HepG2 (cell line): Measurements from ENCODE around the gene KCTD19. TPM values are rescaled to one million over a fixed set of nuclear protein-coding genes. Genes with fewer than 3 reads are reported as not detected.

Source experiments
- ATAD3A ChIP-seq: sonication (generic); formaldehyde crosslinking; IDR thresholded peaks from 2 replicates; pipeline ENCODE4 v1.4.0; 2020; ENCODE audit warnings: missing genetic modification reagents
- EZH2 ChIP-seq: conservative IDR thresholded peaks from 2 replicates; pipeline ENCODE4 v1.6.1; 2012; ENCODE audit warnings: mild to moderate bottlenecking, low read depth, low read length, moderate library complexity
- FOXO1 ChIP-seq: sonication (generic); formaldehyde crosslinking; IDR thresholded peaks from 2 replicates; pipeline ENCODE4 v1.4.0; 2020; ENCODE audit warnings: missing genetic modification reagents
- FOXP1 ChIP-seq, 2 experiments: fragments of 450-650 bp in 1 of 2; IDR thresholded peaks; 2 replicates each; pipeline ENCODE4 v1.6.1; 2017 to 2018; ENCODE audit warnings: antibody characterized with exemption in 1 of 2
- KLF13 ChIP-seq: sonication (generic); formaldehyde crosslinking; IDR thresholded peaks from 2 replicates; pipeline ENCODE4 v1.4.0; 2020; ENCODE audit warnings: mild to moderate bottlenecking, missing genetic modification reagents
- NAIF1 ChIP-seq: sonication (generic); formaldehyde crosslinking; IDR thresholded peaks from 2 replicates; pipeline ENCODE4 v1.5.0; 2020; ENCODE audit warnings: mild to moderate bottlenecking, missing genetic modification reagents, borderline replicate concordance
- TBX3 ChIP-seq: fragments of 450-650 bp; IDR thresholded peaks from 2 replicates; pipeline ENCODE4 v1.6.1; 2017; ENCODE audit warnings: antibody characterized with exemption, mild to moderate bottlenecking, inconsistent platforms, borderline replicate concordance
- YY1 ChIP-seq: IDR thresholded peaks from 2 replicates; pipeline ENCODE4 v1.6.1; 2011; ENCODE audit warnings: low read length, low read depth, moderate library complexity, mild to moderate bottlenecking; ENCODE audit not compliant: insufficient read depth, insufficient replicate concordance
- ZMYM2 ChIP-seq: sonication (generic); formaldehyde crosslinking; IDR thresholded peaks from 2 replicates; pipeline ENCODE4 v1.8.0; 2022; ENCODE audit warnings: mild to moderate bottlenecking, missing genetic modification reagents
- ZMYM4 ChIP-seq: sonication (generic); formaldehyde crosslinking; IDR thresholded peaks from 2 replicates; pipeline ENCODE4 v1.8.1; 2023; ENCODE audit warnings: mild to moderate bottlenecking, missing genetic modification reagents
- ZNF432 ChIP-seq: sonication (generic); formaldehyde crosslinking; IDR thresholded peaks from 2 replicates; pipeline ENCODE4 v1.5.0; 2020; ENCODE audit warnings: missing genetic modification reagents, mild to moderate bottlenecking, borderline replicate concordance
- polyA plus RNA-seq, 8 experiments: library from polyadenylated mRNA; depleted of rRNA in 3 of 8; stranded (reverse) in 7 of 8; unstranded in 1 of 8; fragments of >200 nt; fragmentation: Illumina TruSeq in 4 of 8; extraction: Trizol in 4 of 8; gene quantifications; 2 replicates each; pipeline versions ENCODE4 v1.2.1 to v1.2.3, GENCODE V29; 2011 to 2016; ENCODE audit warnings: low read depth in 4 of 8, missing spikeins in 1 of 8, mixed read lengths in 1 of 8; ENCODE audit not compliant: insufficient read depth in 1 of 8
- total RNA-seq, 5 experiments: library from RNA; depleted of rRNA; stranded (reverse); fragments of >200 nt; fragmentation: Illumina TruSeq; extraction: Trizol; gene quantifications; 2 replicates each; pipeline ENCODE4 v1.2.3, GENCODE V29; 2016; ENCODE audit warnings: low read depth in 1 of 5
- TF ChIP-seq, protein P1 (sequence below): IDR thresholded peaks from 2 replicates; pipeline ENCODE4 v1.6.1; 2016
- TF ChIP-seq, protein P2 (sequence below): sonication (generic); formaldehyde crosslinking; IDR thresholded peaks from 2 replicates; pipeline ENCODE4 v1.5.1; 2020; ENCODE audit warnings: missing genetic modification reagents, mild to moderate bottlenecking, borderline replicate concordance
- TF ChIP-seq, protein P3 (sequence below): sonication (generic); formaldehyde crosslinking; conservative IDR thresholded peaks from 2 replicates; pipeline ENCODE4 v1.4.0; 2020; ENCODE audit warnings: missing genetic modification reagents
- TF ChIP-seq, protein P4 (sequence below): sonication (generic); formaldehyde crosslinking; IDR thresholded peaks from 2 replicates; pipeline ENCODE4 v1.5.0; 2020; ENCODE audit warnings: mild to moderate bottlenecking, missing genetic modification reagents, borderline replicate concordance
- TF ChIP-seq, protein P5 (sequence below): IDR thresholded peaks from 2 replicates; pipeline ENCODE4 v1.6.1; 2012; ENCODE audit warnings: low read depth, low read length, improper control_type of control experiment

The KCTD19 gene
- total and polyA plus RNA-seq, 2 of the 13 experiments (the other 11 are each of a cell fraction or from before 2014, with no cell fraction given): not detected

DNA sequence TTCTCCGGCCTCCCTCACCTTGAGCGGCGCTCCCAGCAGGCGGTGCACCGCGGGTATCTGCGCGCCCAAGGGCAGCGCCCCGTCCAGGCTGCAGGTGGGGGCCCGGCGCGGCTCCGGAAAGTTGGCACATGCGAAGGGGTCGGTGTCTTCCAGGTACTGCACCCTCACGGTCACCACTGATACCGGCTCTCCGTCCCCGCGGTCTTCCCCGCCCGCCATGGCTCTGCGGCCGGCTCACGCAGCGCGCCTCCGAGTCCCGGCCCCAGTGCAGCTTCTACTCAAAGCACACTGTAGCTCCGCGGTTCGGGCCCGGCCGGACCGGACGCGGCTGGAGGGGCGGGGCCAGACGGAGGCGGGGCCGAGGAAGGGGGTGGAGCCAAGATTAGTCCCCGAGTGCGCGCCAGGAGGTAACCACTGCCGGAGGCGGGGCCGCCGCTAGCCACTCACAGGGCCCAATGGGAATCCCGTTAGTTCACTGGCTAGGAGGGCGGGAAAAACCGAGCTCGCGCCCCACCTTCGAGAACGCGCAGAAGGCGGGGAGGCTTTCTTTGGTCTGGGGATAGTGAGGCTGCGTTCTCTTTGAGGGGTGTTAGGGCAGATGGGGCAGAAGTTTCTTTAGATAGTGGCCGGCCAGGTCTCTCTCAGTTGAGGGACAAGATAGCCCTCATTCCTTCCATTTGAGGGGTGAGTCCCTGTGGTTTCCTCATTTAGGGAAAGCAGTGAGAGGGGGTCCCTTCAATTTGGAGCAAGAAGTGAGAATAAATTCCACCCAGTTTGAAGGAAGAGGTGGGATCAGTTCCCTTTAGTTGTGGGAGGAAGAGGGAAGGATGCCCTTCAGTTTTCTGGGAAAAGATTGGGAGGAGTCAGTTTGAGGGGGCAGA, 79.1 kb downstream of the KCTD19 start, which contains the start of gene FHOD1 (continued):
- no peak for TF ChIP-seq ZMYM4
- peak; percentile 29; the same call in 1 of the 2 replicates for TF ChIP-seq FOXO1
- TF ChIP-seq, protein P1, sequence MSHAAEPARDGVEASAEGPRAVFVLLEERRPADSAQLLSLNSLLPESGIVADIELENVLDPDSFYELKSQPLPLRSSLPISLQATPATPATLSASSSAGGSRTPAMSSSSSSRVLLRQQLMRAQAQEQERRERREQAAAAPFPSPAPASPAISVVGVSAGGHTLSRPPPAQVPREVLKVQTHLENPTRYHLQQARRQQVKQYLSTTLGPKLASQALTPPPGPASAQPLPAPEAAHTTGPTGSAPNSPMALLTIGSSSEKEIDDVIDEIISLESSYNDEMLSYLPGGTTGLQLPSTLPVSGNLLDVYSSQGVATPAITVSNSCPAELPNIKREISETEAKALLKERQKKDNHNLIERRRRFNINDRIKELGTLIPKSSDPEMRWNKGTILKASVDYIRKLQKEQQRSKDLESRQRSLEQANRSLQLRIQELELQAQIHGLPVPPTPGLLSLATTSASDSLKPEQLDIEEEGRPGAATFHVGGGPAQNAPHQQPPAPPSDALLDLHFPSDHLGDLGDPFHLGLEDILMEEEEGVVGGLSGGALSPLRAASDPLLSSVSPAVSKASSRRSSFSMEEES (CRISPR knock-in tag): no peak; the same call in 1 of the 2 replicates
- TF ChIP-seq NAIF1 (CRISPR knock-in tag): no peak
- TF ChIP-seq EZH2: no peak
- TF ChIP-seq KLF13 (CRISPR knock-in tag): no peak
- TF ChIP-seq ZNF432 (CRISPR knock-in tag): no peak
- TF ChIP-seq YY1: peak; percentile 40
- TF ChIP-seq, protein P2, sequence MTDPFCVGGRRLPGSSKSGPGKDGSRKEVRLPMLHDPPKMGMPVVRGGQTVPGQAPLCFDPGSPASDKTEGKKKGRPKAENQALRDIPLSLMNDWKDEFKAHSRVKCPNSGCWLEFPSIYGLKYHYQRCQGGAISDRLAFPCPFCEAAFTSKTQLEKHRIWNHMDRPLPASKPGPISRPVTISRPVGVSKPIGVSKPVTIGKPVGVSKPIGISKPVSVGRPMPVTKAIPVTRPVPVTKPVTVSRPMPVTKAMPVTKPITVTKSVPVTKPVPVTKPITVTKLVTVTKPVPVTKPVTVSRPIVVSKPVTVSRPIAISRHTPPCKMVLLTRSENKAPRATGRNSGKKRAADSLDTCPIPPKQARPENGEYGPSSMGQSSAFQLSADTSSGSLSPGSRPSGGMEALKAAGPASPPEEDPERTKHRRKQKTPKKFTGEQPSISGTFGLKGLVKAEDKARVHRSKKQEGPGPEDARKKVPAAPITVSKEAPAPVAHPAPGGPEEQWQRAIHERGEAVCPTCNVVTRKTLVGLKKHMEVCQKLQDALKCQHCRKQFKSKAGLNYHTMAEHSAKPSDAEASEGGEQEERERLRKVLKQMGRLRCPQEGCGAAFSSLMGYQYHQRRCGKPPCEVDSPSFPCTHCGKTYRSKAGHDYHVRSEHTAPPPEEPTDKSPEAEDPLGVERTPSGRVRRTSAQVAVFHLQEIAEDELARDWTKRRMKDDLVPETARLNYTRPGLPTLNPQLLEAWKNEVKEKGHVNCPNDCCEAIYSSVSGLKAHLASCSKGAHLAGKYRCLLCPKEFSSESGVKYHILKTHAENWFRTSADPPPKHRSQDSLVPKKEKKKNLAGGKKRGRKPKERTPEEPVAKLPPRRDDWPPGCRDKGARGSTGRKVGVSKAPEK (CRISPR knock-in tag): 0 out of 2 replicates have a peak, but pooled peaks have one; percentile 13
- no peak for TF ChIP-seq ZMYM2
- TF ChIP-seq TBX3: no peak
- TF ChIP-seq FOXP1 (IDR thresholded peaks at IDR 0.05): no peak
- no peak for TF ChIP-seq FOXP1 (CRISPR knock-in tag; IDR thresholded peaks at IDR 0.05)
- TF ChIP-seq, protein P3, sequence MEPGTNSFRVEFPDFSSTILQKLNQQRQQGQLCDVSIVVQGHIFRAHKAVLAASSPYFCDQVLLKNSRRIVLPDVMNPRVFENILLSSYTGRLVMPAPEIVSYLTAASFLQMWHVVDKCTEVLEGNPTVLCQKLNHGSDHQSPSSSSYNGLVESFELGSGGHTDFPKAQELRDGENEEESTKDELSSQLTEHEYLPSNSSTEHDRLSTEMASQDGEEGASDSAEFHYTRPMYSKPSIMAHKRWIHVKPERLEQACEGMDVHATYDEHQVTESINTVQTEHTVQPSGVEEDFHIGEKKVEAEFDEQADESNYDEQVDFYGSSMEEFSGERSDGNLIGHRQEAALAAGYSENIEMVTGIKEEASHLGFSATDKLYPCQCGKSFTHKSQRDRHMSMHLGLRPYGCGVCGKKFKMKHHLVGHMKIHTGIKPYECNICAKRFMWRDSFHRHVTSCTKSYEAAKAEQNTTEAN (CRISPR knock-in tag): no peak
- TF ChIP-seq, protein P4, sequence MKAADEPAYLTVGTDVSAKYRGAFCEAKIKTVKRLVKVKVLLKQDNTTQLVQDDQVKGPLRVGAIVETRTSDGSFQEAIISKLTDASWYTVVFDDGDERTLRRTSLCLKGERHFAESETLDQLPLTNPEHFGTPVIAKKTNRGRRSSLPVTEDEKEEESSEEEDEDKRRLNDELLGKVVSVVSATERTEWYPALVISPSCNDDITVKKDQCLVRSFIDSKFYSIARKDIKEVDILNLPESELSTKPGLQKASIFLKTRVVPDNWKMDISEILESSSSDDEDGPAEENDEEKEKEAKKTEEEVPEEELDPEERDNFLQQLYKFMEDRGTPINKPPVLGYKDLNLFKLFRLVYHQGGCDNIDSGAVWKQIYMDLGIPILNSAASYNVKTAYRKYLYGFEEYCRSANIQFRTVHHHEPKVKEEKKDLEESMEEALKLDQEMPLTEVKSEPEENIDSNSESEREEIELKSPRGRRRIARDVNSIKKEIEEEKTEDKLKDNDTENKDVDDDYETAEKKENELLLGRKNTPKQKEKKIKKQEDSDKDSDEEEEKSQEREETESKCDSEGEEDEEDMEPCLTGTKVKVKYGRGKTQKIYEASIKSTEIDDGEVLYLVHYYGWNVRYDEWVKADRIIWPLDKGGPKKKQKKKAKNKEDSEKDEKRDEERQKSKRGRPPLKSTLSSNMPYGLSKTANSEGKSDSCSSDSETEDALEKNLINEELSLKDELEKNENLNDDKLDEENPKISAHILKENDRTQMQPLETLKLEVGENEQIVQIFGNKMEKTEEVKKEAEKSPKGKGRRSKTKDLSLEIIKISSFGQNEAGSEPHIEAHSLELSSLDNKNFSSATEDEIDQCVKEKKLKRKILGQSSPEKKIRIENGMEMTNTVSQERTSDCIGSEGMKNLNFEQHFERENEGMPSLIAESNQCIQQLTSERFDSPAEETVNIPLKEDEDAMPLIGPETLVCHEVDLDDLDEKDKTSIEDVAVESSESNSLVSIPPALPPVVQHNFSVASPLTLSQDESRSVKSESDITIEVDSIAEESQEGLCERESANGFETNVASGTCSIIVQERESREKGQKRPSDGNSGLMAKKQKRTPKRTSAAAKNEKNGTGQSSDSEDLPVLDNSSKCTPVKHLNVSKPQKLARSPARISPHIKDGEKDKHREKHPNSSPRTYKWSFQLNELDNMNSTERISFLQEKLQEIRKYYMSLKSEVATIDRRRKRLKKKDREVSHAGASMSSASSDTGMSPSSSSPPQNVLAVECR (CRISPR knock-in tag): peak; percentile 69; the same call in 1 of the 2 replicates
- TF ChIP-seq, protein P5, sequence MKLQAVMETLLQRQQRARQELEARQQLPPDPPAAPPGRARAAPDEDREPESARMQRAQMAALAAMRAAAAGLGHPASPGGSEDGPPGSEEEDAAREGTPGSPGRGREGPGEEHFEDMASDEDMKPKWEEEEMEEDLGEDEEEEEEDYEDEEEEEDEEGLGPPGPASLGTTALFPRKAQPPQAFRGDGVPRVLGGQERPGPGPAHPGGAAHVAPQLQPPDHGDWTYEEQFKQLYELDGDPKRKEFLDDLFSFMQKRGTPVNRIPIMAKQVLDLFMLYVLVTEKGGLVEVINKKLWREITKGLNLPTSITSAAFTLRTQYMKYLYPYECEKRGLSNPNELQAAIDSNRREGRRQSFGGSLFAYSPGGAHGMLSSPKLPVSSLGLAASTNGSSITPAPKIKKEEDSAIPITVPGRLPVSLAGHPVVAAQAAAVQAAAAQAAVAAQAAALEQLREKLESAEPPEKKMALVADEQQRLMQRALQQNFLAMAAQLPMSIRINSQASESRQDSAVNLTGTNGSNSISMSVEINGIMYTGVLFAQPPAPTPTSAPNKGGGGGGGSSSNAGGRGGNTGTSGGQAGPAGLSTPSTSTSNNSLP: no peak
- no peak for TF ChIP-seq ATAD3A (CRISPR knock-in tag)
